ENCODE results near the gene PLA2G6.
"Not testable (repeated sequence)": the region's sequence is repeated elsewhere in the genome, so short reads cannot be mapped to it uniquely, and the experiment has no call there.

PLA2G6 gene

GRCh38 chr22:38169116-38169515 is 12.5 kb downstream of the PLA2G6 start:
- DNase-seq (ENCODE audit: low read depth in 2 of 3, low spot score in 1 of 3): no peak

- DNase-seq (ENCODE audit: low read depth in 2 of 3, low spot score in 1 of 3): no peak
Measured at GRCh38 chr22:38167988-38168407, 13.6 kb downstream of the PLA2G6 start.

- DNase-seq (ENCODE audit: low read depth in 2 of 3, low spot score in 1 of 3): no peak
Measured at GRCh38 chr22:38165922-38166593, 15.6 kb downstream of the PLA2G6 start.

GRCh38 chr22:38164551-38164918 is 17.1 kb downstream of the PLA2G6 start:
- no peak for DNase-seq (ENCODE audit: low read depth in 2 of 3, low spot score in 1 of 3)

GRCh38 chr22:38163844-38164550 is 17.6 kb downstream of the PLA2G6 start:
- no peak for DNase-seq (ENCODE audit: low read depth in 2 of 3, low spot score in 1 of 3)

GRCh38 chr22:38162881-38163843 is 18.5 kb downstream of the PLA2G6 start:
- no peak for DNase-seq (ENCODE audit: low read depth in 2 of 3, low spot score in 1 of 3)

GRCh38 chr22:38155703-38156102 is 25.9 kb downstream of the PLA2G6 start:
- DNase-seq (ENCODE audit: low read depth in 2 of 3, low spot score in 1 of 3): no peak

GRCh38 chr22:38154563-38154915 is 27.1 kb downstream of the PLA2G6 start:
- DNase-seq (ENCODE audit: low read depth in 2 of 3, low spot score in 1 of 3): not testable (repeated sequence)

GRCh38 chr22:38153821-38154562 is 27.6 kb downstream of the PLA2G6 start:
- DNase-seq (ENCODE audit: low read depth in 2 of 3, low spot score in 1 of 3): no peak

- DNase-seq (ENCODE audit: low read depth in 2 of 3, low spot score in 1 of 3): no peak
Measured at GRCh38 chr22:38151126-38151500, 30.5 kb downstream of the PLA2G6 start.

GRCh38 chr22:38148245-38148644 is 33.4 kb downstream of the PLA2G6 start:
- DNase-seq (ENCODE audit: low read depth in 2 of 3, low spot score in 1 of 3): no peak

- not testable (repeated sequence) for DNase-seq (ENCODE audit: low read depth in 2 of 3, low spot score in 1 of 3)
Measured at GRCh38 chr22:38146166-38146565, 35.5 kb downstream of the PLA2G6 start.

GRCh38 chr22:38144025-38144405 is 37.6 kb downstream of the PLA2G6 start:
- no peak for DNase-seq (ENCODE audit: low read depth in 2 of 3, low spot score in 1 of 3)

GRCh38 chr22:38142606-38143005 is 39.0 kb downstream of the PLA2G6 start:
- no peak for DNase-seq (ENCODE audit: low read depth in 2 of 3, low spot score in 1 of 3)

GRCh38 chr22:38141217-38141973 is 40.2 kb downstream of the PLA2G6 start:
- DNase-seq (ENCODE audit: low read depth in 2 of 3, low spot score in 1 of 3): no peak

- DNase-seq (ENCODE audit: low read depth in 2 of 3, low spot score in 1 of 3): no peak
Measured at GRCh38 chr22:38139901-38140300, 41.7 kb downstream of the PLA2G6 start.

GRCh38 chr22:38138961-38139360 is 42.7 kb downstream of the PLA2G6 start:
- no peak for DNase-seq (ENCODE audit: low read depth in 2 of 3, low spot score in 1 of 3)

- DNase-seq (ENCODE audit: low read depth in 2 of 3, low spot score in 1 of 3): no peak
Measured at GRCh38 chr22:38137876-38138687, 43.5 kb downstream of the PLA2G6 start.

GRCh38 chr22:38136607-38137006 is 45.0 kb downstream of the PLA2G6 start:
- no peak for DNase-seq (ENCODE audit: low read depth in 2 of 3, low spot score in 1 of 3)
